ENCODE measurements around the gene PLCG1.

DNA sequence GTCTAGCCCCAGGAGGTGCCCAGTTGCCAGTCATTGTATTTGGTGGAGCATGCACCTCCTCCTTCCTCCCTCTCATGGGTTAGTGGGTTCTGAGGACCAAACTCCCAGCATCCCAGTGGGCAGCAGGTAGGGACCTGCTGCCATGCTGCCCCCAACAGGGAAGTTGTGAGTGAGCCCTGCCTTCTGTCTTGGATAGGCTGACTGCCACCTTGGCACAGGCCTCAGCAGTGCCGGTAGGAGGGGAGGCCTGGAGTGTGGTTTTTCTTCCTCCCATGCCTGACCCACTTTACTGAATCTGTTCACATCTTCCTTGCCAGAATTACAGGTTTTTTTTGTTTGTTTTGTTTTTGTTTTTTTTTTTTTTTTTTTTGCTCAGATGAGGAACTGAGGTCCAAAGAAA is 24.5 kb downstream of the PLCG1 start:
- TF ChIP-seq, protein P1, sequence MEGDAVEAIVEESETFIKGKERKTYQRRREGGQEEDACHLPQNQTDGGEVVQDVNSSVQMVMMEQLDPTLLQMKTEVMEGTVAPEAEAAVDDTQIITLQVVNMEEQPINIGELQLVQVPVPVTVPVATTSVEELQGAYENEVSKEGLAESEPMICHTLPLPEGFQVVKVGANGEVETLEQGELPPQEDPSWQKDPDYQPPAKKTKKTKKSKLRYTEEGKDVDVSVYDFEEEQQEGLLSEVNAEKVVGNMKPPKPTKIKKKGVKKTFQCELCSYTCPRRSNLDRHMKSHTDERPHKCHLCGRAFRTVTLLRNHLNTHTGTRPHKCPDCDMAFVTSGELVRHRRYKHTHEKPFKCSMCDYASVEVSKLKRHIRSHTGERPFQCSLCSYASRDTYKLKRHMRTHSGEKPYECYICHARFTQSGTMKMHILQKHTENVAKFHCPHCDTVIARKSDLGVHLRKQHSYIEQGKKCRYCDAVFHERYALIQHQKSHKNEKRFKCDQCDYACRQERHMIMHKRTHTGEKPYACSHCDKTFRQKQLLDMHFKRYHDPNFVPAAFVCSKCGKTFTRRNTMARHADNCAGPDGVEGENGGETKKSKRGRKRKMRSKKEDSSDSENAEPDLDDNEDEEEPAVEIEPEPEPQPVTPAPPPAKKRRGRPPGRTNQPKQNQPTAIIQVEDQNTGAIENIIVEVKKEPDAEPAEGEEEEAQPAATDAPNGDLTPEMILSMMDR (IDR thresholded peaks at IDR 0.05; ENCODE audit: extremely low read depth in 1 of 2, insufficient read depth in 1 of 2, low read depth in 1 of 2, low read length in 2 of 2) = peak in 1 of 2 donors; percentile 7
- TF ChIP-seq POLR2AphosphoS5 (IDR thresholded peaks at IDR 0.05; ENCODE audit: insufficient read depth, low read depth, low read length) (no peak), FOS (IDR thresholded peaks at IDR 0.05; ENCODE audit: borderline replicate concordance, insufficient read depth, low read length) (no peak), EZH2 (IDR thresholded peaks at IDR 0.05; ENCODE audit: borderline replicate concordance, low read depth, low read length, severe bottlenecking) (no peak), POLR2A (IDR thresholded peaks at IDR 0.05; ENCODE audit: low read depth, low read length) (no peak), JUN (IDR thresholded peaks at IDR 0.05; ENCODE audit: borderline replicate concordance, insufficient read depth, insufficient read length, low read depth) (no peak), GATA2 (IDR thresholded peaks at IDR 0.05; ENCODE audit: insufficient read depth, insufficient read length, low read depth, low read length) (no peak), MYC (IDR thresholded peaks at IDR 0.05; ENCODE audit: low read depth, low read length) (no peak)

Measured in endothelial cell of umbilical vein (primary cell).